Measurements from ENCODE around the gene MAP2K5.

Gene MAP2K5

DNA sequence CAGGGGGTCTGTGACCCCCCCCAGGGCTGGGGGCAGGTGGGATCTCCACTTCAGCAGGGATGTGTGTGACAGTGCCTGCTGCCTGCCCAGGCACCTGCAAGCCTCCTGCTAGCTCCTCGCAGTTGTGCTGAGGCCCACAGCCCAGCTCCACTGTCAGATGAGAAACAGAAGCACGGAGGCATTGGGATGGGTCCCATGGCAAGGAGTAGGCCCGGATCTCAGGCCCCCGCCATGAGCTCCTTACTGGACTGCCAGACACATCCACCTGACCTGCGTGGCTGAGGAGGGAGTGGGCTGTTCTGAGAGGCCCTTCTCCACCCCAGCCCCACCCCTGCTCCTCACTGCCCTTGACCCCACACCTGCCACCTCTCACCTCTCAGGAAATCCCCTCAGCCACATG, 264.6 kb downstream of the MAP2K5 start:
- DNase-seq (ENCODE audit: low read depth), result no peak

- no peak for DNase-seq (ENCODE audit: low read depth)
Measured at GRCh38 chr15:67807836-67808235, 265.3 kb downstream of the MAP2K5 start.

GRCh38 chr15:67808821-67809220, 266.3 kb downstream of the MAP2K5 start:
- no peak for DNase-seq (ENCODE audit: low read depth)

- no peak for DNase-seq (ENCODE audit: low read depth)
Measured at GRCh38 chr15:67809441-67809840, 266.9 kb downstream of the MAP2K5 start.

- no peak for DNase-seq (ENCODE audit: low read depth)
Measured at GRCh38 chr15:67809866-67810265, 267.4 kb downstream of the MAP2K5 start.

GRCh38 chr15:67812241-67812644, 269.7 kb downstream of the MAP2K5 start:
- no peak for DNase-seq (ENCODE audit: low read depth)

- DNase-seq (ENCODE audit: low read depth), result no peak
Measured at GRCh38 chr15:67813104-67813634, 270.7 kb downstream of the MAP2K5 start.

DNA sequence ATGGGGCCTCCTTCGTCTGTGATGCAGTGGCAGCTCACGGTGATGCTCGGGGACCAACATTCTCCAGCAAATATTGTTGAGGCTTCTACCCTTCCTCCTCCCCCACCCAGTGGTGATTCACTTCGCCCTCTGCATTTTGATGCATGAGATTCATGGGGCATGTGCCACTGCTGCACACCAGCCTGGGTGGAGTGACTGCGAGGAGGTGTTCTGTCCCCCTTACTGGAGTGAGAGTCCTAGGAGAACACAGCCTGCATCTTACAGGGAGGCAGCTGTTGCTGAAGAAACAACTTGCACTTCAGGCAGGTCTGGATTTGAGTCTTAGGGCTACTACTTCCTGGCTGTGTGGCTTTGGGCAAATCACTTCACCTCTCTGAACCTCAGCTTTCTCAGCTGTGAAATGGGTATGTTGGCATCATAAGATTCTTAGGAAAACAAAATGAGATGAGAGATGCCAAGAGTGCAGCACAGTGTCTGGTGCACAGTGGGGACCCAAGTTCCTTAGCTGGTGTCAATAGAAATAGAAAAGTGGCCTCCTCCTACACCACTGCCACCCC, 272.6 kb downstream of the MAP2K5 start:
- no peak for DNase-seq (ENCODE audit: low read depth)

GRCh38 chr15:67816668-67817067, 274.2 kb downstream of the MAP2K5 start:
- no peak for DNase-seq (ENCODE audit: low read depth)

GRCh38 chr15:67818464-67818863, 276.0 kb downstream of the MAP2K5 start:
- no peak for DNase-seq (ENCODE audit: low read depth)

GRCh38 chr15:67819636-67820035, 277.1 kb downstream of the MAP2K5 start:
- no peak for DNase-seq (ENCODE audit: low read depth)

DNA sequence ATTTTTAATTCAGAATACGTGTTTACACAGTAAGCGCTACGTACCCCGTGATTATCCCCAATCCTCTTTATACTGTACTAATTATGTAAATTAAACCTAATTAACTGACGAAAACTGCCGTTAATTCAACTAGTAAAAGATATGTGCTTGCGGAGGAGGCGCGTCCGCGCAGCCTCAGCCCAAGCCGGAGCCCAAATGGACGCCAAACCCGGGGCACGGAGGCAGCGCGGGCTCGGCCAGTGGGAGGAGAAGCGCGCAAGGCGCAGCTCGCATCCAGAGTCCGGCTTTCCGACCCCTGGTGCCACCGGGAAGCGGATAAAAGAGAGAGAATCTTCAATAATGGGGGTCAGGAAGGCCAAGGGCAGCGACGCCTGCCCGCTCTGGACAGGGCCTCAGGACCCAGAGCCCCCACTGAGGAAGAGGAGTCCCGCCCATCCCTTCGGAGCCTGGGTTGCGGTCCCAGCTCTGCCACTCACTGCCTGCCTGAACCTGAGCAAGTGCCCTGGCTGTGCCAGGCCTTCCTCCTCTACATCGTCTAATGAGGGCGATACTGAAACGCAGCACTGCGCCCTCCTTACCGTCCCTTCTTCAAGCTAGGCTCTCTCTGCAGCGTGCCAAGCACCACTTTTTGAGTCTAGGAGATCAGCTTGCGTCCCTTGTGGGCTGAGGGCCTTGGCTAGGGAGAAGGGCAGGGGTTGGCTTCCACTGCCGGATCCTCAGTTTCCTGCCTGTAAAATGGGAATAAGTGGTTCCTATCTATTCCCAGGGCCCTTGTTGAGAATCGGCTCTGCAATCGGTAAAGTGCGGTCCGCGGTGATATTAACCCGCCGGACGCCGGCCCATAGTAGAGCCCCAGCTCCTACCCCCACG, 277.9 kb downstream of the MAP2K5 start:
- no peak for DNase-seq (ENCODE audit: low read depth)

DNA sequence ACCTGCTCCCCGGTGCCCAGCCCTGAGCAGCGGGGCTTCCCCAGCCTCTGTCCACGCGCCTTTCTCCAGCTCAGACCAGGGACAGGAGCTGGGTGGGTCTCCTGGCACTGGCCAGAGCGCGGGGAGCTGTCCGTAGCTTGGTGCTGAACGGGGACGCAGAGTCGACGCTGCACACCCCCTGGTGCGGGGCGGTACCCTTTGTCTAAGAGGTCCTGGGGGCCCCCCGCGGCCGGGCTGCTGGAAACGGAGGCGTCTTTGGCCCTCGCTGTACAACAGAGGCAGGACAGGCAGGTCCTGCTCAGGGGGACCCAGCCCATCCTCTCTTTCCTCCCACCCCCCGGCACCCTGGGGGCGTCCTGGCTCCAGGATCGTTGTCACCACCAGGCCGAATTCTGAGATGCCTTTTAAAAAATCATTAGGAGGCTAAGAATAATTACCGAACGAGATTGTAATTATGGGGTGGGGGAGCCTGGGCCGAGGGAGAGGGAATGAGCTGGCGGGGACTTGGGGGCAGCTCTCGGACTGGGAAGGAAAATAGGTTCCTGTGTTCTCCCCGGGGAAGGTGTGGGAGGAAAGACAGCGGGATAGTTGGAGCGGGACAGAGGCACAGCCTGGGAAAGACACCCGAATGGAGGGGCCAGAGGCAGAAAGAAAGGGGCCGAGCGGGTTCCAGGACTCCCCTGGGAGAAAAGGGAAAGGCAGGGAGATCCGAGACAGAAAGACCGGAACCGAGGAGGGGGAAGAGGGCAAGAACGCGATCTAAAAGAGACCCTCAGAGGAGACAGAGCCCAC, 278.7 kb downstream of the MAP2K5 start:
- no peak for DNase-seq (ENCODE audit: low read depth)

DNA sequence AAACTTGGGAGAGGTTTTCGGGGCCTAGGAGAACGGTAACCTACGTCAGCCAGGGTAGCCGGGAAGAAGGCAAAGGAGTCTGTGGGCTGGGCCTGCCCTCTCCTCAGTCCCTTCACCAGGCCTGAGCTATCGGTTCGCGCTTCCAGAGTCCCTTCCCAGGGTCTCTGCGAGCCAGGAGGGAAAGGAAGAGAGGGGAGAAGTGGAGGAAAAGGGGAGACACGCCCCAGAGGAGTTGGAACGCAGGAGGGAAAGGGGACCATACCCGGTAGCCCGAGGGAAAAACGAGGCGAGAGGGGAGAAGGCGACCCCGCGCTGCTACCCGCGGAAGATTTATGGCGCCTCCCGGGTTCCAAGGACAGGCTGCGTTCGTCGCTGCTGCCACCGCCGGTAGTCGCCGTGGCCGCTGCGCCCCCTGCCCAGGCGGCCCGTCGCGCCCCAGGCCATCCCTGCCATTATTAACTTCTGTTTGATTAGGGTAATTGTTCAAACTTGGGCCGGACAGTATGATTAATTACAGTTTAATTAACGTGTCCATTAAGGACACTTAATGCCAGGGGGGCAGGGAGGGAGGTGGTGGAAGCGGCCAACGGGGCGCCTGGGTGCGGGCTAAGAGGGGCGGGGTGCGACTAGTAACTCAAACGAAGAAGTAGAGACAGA, 279.4 kb downstream of the MAP2K5 start:
- no peak for DNase-seq (ENCODE audit: low read depth)

DNA sequence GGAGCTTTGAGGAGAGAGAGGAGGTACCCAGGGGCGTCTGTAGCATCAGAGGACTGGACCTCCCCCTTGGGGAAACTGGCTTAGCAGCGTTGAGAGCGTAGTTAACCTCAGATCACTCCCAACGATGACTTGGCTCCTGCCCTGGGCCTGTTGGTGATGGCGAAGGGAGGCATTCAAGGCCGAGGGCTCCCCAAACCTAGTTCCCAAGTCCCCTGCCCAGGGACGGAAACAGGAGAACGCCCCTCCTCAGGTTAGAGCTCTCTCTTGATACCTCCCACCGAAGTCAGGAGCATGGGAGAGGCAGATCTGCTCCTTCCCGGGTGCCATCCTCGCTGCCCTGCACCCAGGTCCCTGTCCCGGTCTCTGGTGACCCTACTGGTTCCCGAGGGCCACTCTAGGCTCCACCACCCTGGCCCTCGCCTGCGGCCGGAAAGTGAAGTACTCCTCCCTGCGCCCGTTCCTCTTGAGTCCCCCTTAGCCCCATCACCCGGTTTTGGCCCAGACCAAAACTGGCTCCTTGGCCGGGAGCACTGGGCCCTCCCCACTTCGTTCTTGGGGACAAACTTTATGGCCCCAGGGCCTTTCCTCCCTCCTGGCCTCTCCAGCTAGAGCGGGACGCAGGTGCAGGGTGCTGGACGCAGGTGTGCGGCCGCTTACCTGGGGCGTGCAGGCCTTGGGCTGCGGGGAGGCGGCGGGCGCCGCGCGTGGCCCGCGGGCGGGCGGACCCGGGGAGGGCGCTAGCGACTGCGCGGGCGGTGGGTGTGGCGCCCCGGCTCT, 280.2 kb downstream of the MAP2K5 start:
- DNase-seq (ENCODE audit: low read depth), result no peak

DNA sequence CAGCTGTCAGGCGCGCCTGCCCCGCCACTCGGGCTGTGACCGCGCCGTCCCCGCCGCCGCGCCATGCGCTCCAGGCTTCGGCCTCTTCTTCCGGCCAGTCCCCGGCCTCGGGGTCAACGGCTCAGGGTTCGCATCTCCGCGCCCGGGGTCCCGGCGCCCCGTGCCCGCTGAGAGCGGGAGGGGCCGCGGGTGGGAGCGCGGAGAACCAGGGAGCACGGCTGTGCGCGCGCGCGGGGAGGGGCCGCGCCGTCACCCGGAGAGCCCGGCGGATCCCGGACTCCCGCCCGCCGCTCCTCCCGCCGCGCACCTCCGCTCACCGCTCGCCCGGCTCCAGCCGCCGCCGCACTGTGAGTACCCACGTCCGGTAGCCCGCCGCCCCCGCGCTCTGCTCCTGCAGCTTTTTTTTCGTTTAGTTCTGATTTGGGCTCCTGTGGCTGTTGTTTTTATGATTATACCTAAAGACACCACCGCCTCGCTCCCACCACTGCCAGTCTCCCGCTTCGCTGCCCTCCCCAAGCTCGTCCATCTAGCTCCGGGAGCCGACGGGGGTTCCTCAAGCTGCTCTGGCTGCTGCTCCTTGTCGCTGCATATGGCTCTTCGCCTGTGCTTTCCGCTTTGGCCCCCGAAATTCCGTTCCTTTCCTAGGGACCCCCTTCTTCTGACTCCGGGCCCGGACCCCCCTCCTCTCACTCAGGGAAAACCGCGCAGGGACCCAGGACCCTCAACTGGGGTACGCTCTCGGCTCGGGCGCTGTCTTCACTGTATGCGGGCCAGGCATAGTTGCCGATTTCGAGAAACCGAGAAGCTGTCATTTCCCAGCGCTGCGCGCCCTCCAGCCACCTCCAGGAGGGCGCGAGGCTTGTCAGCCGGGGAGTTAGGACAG, 281.1 kb downstream of the MAP2K5 start:
- DNase-seq (ENCODE audit: low read depth), result no peak

GRCh38 chr15:67824197-67824968, 281.9 kb downstream of the MAP2K5 start:
- DNase-seq (ENCODE audit: low read depth), result no peak

GRCh38 chr15:67824976-67825880, 282.7 kb downstream of the MAP2K5 start, which contains the start of gene SKOR1:
TSS of gene SKOR1 (plus strand) at chr15:67825509. CDS start at chr15:67825603, 94 bp downstream.
- no peak for DNase-seq (ENCODE audit: low read depth)
